Panc1 (cell line): ENCODE measurements around the gene TRIM43. TPM values are rescaled to one million over a fixed set of nuclear protein-coding genes. Genes with fewer than 3 reads are reported as not detected.
"Not testable (repeated sequence)": the region's sequence is repeated elsewhere in the genome, so short reads cannot be mapped to it uniquely, and the experiment has no call there.

Experiments used
- ATAC-seq: fragments of 200-7000 bp; cut with Tn5 transposase; 2 replicates; pipeline ENCODE4 v1.9.1; 2020; ENCODE audit warnings: mild to moderate bottlenecking, moderate library complexity
- Bru-seq: library from RNA; stranded (reverse); fragments of 400-500 nt; gene quantifications from one replicate; lab custom pipeline; 2021; lab: Mats Ljungman, UMichigan
- BruChase-seq, 2 experiments: library from RNA; stranded (reverse); fragments of 400-500 nt; gene quantifications; one replicate each; lab custom pipeline; 2021; lab: Mats Ljungman, UMichigan
- BruUV-seq: library from RNA; stranded (reverse); fragments of 400-500 nt; replicated peaks from 2 replicates; lab custom pipeline; 2021; lab: Mats Ljungman, UMichigan
- CTCF ChIA-PET: fragments of 300-600 bp; sonication (Branson Sonifier 250); formaldehyde crosslinking; loops from one replicate; lab custom pipeline; 2022; ENCODE audit warnings: antibody characterized with exemption; lab: Charles Lee
- POLR2A ChIA-PET: fragments of 300-600 bp; sonication (Branson Sonifier 250); formaldehyde crosslinking; loops from one replicate; lab custom pipeline; 2022; ENCODE audit warnings: antibody characterized with exemption; lab: Charles Lee
- DNase-seq: peaks from one replicate; pipeline ENCODE4 v3.0.0-alpha.2; 2010; ENCODE audit warnings: low read depth, low spot score
- H3K27ac ChIP-seq: 2 replicates; pipeline ENCODE4 v1.5.1; 2011; ENCODE audit warnings: mild to moderate bottlenecking, low read length, inconsistent platforms
- H3K27me3 ChIP-seq: fragments of 200-500 bp; sonication (Bioruptor generic); 2 replicates; pipeline ENCODE4 v1.6.0; 2014; ENCODE audit warnings: low read length, inconsistent platforms; ENCODE audit not compliant: control insufficient read depth, insufficient read depth
- H3K36me3 ChIP-seq: fragments of 200-500 bp; sonication (Bioruptor generic); 2 replicates; pipeline ENCODE4 v1.5.1; 2014; ENCODE audit warnings: inconsistent platforms, mild to moderate bottlenecking, low read length, moderate library complexity; ENCODE audit not compliant: control insufficient read depth, insufficient read depth
- H3K4me1 ChIP-seq: 2 replicates; pipeline ENCODE4 v1.5.1; 2011; ENCODE audit warnings: inconsistent platforms, mild to moderate bottlenecking, low read length, moderate library complexity; ENCODE audit not compliant: control insufficient read depth, insufficient read depth
- H3K4me3 ChIP-seq, 2 experiments: 2 replicates each; pipeline ENCODE4 v1.5.1; 2011 to 2012; ENCODE audit warnings: low read depth in 2 of 2, low read length in 2 of 2, mild to moderate bottlenecking in 2 of 2, inconsistent platforms in 1 of 2, moderate library complexity in 1 of 2
- H3K9me3 ChIP-seq: fragments of 200-500 bp; sonication (Bioruptor generic); 2 replicates; pipeline ENCODE4 v1.5.1; 2014; ENCODE audit warnings: low read depth, mild to moderate bottlenecking, inconsistent platforms, low read length, moderate library complexity; ENCODE audit not compliant: control insufficient read depth, insufficient read depth
- POLR2AphosphoS5 ChIP-seq: IDR thresholded peaks from 2 replicates; pipeline ENCODE4 v1.6.1; 2012; ENCODE audit warnings: mild to moderate bottlenecking, low read depth, low read length, moderate library complexity
- SIN3A ChIP-seq: IDR thresholded peaks from 2 replicates; pipeline ENCODE4 v1.6.1; 2012; ENCODE audit warnings: low read depth, mild to moderate bottlenecking, low read length, moderate library complexity, borderline replicate concordance; ENCODE audit not compliant: insufficient read depth
- TCF7L2 ChIP-seq: IDR thresholded peaks from 2 replicates; pipeline ENCODE4 v1.6.1; 2011; ENCODE audit warnings: mild to moderate bottlenecking, low read depth, low read length, inconsistent platforms
- in situ Hi-C: cut with HindIII; loops from 2 replicates; pipeline ENCODE4 v1.10.0; 2016; ENCODE audit warnings: low sequenced_read_pairs, low pct_unique_long_range_greater_than_20kb
- intact Hi-C: fragments of 100-400 bp; cut with micrococcal nuclease; formaldehyde crosslinking; loops from one replicate; pipeline ENCODE4 v1.10.0; 2022; ENCODE audit not compliant: unreplicated experiment
- long read RNA-seq: library from polyadenylated mRNA; unstranded; transcript quantifications from one replicate; pipeline ENCODE4 v2.0.0, GENCODE V29; 2021; ENCODE audit not compliant: unreplicated experiment
- polyA plus RNA-seq: library from polyadenylated mRNA; unstranded; fragments of >200 nt; gene quantifications from one replicate; pipeline ENCODE4 v1.2.1, GENCODE V29; 2012; ENCODE audit warnings: missing spikeins; ENCODE audit not compliant: insufficient read length
- total RNA-seq: library from RNA; stranded (reverse); gene quantifications from one replicate; pipeline ENCODE4 v1.2.1, GENCODE V29; 2021; ENCODE audit not compliant: unreplicated experiment
- TF ChIP-seq, protein P1 (sequence below): fragments of 450-650 bp; IDR thresholded peaks from 2 replicates; pipeline ENCODE4 v1.5.1; 2017; ENCODE audit warnings: mild to moderate bottlenecking
- TF ChIP-seq, protein P2 (sequence below), 2 experiments: IDR thresholded peaks; 2 replicates each; pipeline ENCODE4 v1.6.1; 2011 to 2012; ENCODE audit warnings: low read depth in 2 of 2, control low read depth in 1 of 2, low read length in 1 of 2, mild to moderate bottlenecking in 1 of 2, moderate library complexity in 1 of 2; ENCODE audit not compliant: insufficient read depth in 1 of 2

The TRIM43 gene
- total RNA-seq = not detected
- polyA plus RNA-seq = not detected
- not detected for Bru-seq, nascent RNA
- BruChase-seq, experiment 1, labeled RNA remaining after a 2-hour chase = not detected
- BruChase-seq, experiment 2, labeled RNA remaining after a 6-hour chase = not detected
- long read RNA-seq = 0 reads

DNA sequence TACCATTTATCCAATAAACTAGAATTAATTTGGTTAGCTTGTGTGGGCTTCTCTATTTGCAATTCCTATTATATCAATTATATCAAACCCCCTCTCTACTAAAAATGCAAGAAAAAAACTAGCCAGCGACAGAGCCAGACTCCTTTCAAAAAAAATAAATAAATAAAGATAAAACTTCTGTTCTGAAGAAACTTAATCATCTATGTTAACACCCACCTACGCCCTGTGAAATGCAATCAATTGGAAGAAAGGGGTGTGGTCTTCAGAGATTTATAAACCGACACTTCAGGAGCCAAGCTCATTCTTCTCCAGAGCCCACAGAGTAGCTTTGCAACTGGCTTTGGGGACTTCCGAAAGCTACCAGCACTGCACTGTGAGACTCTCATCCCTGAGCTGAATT is at the start of gene TRIM43:
Gene TRIM43 (plus strand): TSS at position 301 of the 400 bp plus-strand sequence. CDS start 2,023 bp downstream, outside the sequence.
- H3K36me3 ChIP-seq, H3K27me3 ChIP-seq, DNase-seq, H3K27ac ChIP-seq, H3K9me3 ChIP-seq, CTCF ChIA-PET, BruUV-seq, POLR2A ChIA-PET, in situ Hi-C loops, H3K4me3 ChIP-seq, ATAC-seq, intact Hi-C loops, H3K4me1 ChIP-seq: not testable (repeated sequence)

DNA sequence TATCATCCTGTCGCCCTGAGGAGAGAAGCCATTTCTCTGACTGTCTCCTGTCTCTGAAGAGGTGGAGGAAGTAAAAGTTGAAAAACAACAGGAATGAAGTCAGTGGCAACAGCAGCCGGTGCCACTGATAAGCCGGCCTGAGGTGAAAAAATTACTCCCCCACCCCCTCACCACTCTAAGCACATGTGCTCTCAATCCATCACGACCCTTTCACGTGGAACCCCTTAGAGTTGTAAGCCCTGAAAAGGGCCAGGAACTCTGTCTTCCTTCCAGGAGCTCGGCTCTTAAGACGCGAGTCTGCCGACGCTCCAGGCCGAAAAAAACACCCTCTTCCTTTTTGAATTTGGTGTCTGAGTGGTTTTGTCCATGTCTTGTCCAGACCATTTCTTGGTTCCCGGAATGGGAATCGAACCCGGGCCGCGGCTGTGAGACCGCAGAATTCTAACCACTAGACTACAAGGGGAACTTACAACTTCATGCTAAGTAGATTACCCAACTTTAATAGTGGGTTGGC is 40.7 kb upstream of the TRIM43 start:
- no peaks in the 10 kb centered on the region for H3K27me3 ChIP-seq
- POLR2A ChIA-PET = interaction anchor here (0.6 kb wide), 1 partner anchor 53 kb away, joined by 3 read pairs; no protein-coding TSS in a partner anchor
- DNase-seq (peak; percentile 50), ATAC-seq (peak; percentile 89)
- no peak overlapping the region for H3K27ac ChIP-seq
- intact Hi-C loops (no loop called here), in situ Hi-C loops (no loop called here)
- H3K9me3 ChIP-seq = no peaks in the 10 kb centered on the region
- no peak for TF ChIP-seq POLR2AphosphoS5
- TF ChIP-seq, protein P1, sequence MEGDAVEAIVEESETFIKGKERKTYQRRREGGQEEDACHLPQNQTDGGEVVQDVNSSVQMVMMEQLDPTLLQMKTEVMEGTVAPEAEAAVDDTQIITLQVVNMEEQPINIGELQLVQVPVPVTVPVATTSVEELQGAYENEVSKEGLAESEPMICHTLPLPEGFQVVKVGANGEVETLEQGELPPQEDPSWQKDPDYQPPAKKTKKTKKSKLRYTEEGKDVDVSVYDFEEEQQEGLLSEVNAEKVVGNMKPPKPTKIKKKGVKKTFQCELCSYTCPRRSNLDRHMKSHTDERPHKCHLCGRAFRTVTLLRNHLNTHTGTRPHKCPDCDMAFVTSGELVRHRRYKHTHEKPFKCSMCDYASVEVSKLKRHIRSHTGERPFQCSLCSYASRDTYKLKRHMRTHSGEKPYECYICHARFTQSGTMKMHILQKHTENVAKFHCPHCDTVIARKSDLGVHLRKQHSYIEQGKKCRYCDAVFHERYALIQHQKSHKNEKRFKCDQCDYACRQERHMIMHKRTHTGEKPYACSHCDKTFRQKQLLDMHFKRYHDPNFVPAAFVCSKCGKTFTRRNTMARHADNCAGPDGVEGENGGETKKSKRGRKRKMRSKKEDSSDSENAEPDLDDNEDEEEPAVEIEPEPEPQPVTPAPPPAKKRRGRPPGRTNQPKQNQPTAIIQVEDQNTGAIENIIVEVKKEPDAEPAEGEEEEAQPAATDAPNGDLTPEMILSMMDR = no peak
- no peak for TF ChIP-seq SIN3A
- no peak for TF ChIP-seq TCF7L2
- TF ChIP-seq, protein P2, sequence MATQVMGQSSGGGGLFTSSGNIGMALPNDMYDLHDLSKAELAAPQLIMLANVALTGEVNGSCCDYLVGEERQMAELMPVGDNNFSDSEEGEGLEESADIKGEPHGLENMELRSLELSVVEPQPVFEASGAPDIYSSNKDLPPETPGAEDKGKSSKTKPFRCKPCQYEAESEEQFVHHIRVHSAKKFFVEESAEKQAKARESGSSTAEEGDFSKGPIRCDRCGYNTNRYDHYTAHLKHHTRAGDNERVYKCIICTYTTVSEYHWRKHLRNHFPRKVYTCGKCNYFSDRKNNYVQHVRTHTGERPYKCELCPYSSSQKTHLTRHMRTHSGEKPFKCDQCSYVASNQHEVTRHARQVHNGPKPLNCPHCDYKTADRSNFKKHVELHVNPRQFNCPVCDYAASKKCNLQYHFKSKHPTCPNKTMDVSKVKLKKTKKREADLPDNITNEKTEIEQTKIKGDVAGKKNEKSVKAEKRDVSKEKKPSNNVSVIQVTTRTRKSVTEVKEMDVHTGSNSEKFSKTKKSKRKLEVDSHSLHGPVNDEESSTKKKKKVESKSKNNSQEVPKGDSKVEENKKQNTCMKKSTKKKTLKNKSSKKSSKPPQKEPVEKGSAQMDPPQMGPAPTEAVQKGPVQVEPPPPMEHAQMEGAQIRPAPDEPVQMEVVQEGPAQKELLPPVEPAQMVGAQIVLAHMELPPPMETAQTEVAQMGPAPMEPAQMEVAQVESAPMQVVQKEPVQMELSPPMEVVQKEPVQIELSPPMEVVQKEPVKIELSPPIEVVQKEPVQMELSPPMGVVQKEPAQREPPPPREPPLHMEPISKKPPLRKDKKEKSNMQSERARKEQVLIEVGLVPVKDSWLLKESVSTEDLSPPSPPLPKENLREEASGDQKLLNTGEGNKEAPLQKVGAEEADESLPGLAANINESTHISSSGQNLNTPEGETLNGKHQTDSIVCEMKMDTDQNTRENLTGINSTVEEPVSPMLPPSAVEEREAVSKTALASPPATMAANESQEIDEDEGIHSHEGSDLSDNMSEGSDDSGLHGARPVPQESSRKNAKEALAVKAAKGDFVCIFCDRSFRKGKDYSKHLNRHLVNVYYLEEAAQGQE (IDR thresholded peaks at IDR 0.05; ENCODE audit: insufficient read depth in 1 of 2, low read depth in 2 of 2, low read length in 1 of 2) = no peak
- CTCF ChIA-PET = no interaction called here
- H3K4me1 ChIP-seq = no peaks in the 10 kb centered on the region
- no TSS peak for BruUV-seq
- H3K4me3 ChIP-seq = no peak overlapping the region
- H3K36me3 ChIP-seq = no peaks in the 10 kb centered on the region

DNA sequence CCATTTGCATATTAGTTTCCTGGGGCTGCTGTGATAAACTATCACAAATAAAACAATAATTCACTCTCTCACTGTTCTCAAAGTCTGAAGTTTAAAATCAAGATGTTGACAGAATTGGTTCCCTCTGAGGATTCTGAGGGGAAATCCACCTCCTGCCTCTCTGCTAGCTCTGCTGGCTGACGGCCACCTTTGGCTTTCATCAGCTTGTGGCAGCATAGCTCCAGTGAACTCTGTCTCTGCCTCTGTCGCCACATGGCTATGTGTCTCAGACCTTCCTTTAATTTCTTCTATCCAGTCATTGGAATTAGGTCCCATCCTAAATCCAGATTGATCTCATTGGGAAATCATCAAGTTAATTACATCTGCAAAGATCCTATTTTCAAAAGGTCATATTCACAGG is 38.9 kb upstream of the TRIM43 start:
- BruUV-seq = no TSS peak
- TF ChIP-seq TCF7L2 = no peak
- TF ChIP-seq, protein P1 = no peak
- no peak for TF ChIP-seq POLR2AphosphoS5
- TF ChIP-seq SIN3A = no peak
- TF ChIP-seq, protein P2 (IDR thresholded peaks at IDR 0.05; ENCODE audit: insufficient read depth in 1 of 2, low read depth in 2 of 2, low read length in 1 of 2) = no peak
- POLR2A ChIA-PET = no interaction called here
- CTCF ChIA-PET = no interaction called here
- no peak overlapping the region for H3K27ac ChIP-seq
- H3K27me3 ChIP-seq = peaks cover 4% of the 10 kb centered on the region; the same call in 1 of the 2 replicates
- intact Hi-C loops (no loop called here), in situ Hi-C loops (no loop called here)
- ATAC-seq (no peak), DNase-seq (no peak)
- no peaks in the 10 kb centered on the region for H3K4me1 ChIP-seq
- H3K36me3 ChIP-seq = no peaks in the 10 kb centered on the region
- no peak overlapping the region for H3K4me3 ChIP-seq
- no peaks in the 10 kb centered on the region for H3K9me3 ChIP-seq
